Left hindlimb (tissue), 1 donor: Measurements from ENCODE around the gene ZNF784.
"Not testable (repeated sequence)": the region's sequence is repeated elsewhere in the genome, so short reads cannot be mapped to it uniquely, and the experiment has no call there.

Experiments
- DNase-seq: peaks from one replicate; pipeline ENCODE4 v3.0.0-alpha.2; 2018

ZNF784 gene

GRCh38 chr19:55599842-55600661 is 24.3 kb downstream of the ZNF784 start, which contains the start of gene ZNF524:
TSS of gene ZNF524 (plus strand) at chr19:55600288. CDS start at chr19:55602113, 1,825 bp downstream.
- peak; percentile 94 for DNase-seq

DNA sequence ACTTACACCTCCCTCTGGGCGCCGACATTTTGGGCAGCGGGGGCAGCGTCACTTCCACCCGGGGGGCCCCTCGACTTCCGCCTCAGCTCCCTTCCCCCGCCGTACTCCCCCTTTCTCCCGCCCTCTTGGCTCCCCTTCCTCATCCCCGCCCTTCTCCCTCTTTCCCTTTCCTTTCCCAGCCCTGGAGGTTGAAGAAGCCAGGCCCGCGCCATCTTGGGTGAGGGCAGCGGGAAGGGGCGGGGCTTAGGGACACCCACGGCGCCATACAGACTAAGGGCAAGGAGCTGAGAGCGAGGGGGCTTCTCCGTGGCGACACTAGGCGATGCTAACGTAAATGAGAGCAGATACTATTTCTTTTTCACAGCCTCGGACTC is 24.9 kb downstream of the ZNF784 start, which contains the start of gene FIZ1:
Gene FIZ1 (minus strand): TSS at position 50 of the 374 bp plus-strand sequence. CDS start 1,652 bp downstream, outside the sequence.
- DNase-seq: peak; percentile 100

- peak; percentile 96 for DNase-seq
These were observed 25.5 kb downstream of the ZNF784 start for GRCh38 chr19:55598719-55599467.

GRCh38 chr19:55598034-55598433 is 26.3 kb downstream of the ZNF784 start:
- no peak for DNase-seq

DNA sequence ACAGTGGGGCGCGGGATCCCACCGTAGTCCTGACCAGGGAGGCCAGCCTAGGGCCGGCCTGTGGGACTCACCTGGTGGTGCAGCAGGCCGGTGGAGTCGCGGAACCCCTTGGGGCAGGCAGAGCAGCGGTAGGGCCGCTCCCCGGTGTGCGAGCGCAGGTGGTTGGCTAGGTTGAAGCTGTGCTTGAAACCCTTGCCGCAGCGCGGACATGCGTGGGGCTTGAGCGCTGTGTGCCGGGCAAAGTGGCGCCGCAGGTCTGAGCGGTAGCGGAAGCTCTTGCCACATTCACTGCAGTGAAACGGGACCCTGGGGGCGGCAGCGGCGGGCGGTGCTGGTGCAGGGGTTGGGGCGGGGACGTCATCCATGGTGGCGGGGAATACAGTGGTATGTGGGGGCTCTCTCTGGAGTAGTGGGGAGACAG is 26.9 kb downstream of the ZNF784 start:
- no peak for DNase-seq

- DNase-seq: no peak
These were observed 28.1 kb downstream of the ZNF784 start for GRCh38 chr19:55596304-55596703.

- no peak for DNase-seq
These were observed 29.3 kb downstream of the ZNF784 start for GRCh38 chr19:55594996-55595545.

GRCh38 chr19:55593096-55593772 is 31.1 kb downstream of the ZNF784 start:
- DNase-seq: peak; percentile 30

GRCh38 chr19:55592391-55593090 is 31.8 kb downstream of the ZNF784 start:
- no peak for DNase-seq

DNA sequence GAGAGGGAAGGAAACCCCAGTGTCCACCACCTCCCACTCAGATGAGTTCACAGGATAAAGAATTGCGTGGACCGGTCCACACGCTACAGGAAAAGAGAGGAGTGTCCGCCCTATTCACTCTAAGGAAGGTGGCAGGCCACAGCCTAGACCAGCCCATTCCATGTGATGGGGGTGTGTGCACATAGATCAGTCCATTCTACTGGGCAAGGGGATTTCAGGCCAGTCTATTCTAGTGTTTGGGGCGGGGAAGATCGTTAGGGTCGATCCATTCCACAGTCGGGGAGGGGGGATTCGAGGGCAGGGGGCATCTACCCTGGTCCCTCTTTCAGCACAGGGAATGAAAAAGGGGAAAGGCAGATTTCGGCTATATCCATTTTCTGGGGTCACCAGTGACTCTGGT is 32.8 kb downstream of the ZNF784 start:
- no peak for DNase-seq

DNA sequence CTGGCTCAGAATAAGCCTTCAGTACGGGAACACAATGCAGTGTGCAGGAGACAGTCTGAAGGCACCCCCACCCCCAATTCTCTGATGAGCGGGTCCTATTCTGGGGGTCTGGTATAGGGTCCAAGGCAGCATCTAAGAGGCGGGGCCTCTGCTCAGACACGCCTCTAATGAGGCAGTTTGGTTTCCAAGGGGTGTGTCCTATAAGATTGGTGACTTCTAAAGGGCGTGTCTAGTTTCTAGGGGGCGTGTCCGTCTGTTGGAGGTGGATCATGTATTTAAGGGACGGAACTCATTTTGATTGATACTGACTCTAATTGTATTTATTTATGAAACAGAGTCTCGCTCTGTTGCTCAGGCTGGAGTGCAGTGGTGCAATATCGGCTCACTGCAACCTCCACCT is 33.7 kb downstream of the ZNF784 start:
- peak; percentile 21 for DNase-seq

GRCh38 chr19:55590109-55590508 is 34.3 kb downstream of the ZNF784 start:
- DNase-seq: peak; percentile 10

- peak; percentile 2 for DNase-seq
These were observed 35.6 kb downstream of the ZNF784 start for GRCh38 chr19:55588738-55589137.

GRCh38 chr19:55586976-55587668 is 37.2 kb downstream of the ZNF784 start:
- peak; percentile 95 for DNase-seq

- DNase-seq: peak; percentile 93
These were observed 38.6 kb downstream of the ZNF784 start for GRCh38 chr19:55585658-55586339.

GRCh38 chr19:55584871-55585270 is 39.5 kb downstream of the ZNF784 start:
- DNase-seq: peak; percentile 26

DNA sequence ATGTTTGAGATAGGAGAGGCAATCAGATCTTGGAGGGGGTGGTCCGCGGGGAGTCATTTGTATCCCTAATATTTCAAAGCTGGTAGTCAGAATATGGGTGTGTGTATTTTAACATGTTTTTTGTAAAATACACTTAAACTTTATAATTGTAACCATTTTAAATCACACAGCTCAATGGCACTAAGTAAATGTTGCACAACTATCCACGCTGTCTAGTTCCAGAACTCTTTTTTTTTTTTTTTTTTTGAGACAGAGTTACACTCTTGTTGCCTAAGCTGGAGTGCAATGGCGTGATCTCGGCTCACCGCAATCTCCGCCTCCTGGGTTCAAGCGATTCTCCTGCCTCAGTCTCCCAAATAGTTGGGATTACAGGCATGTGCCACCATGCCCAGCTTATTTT is 40.5 kb downstream of the ZNF784 start:
- DNase-seq: not testable (repeated sequence)

GRCh38 chr19:55582284-55582683 is 42.1 kb downstream of the ZNF784 start:
- not testable (repeated sequence) for DNase-seq

DNA sequence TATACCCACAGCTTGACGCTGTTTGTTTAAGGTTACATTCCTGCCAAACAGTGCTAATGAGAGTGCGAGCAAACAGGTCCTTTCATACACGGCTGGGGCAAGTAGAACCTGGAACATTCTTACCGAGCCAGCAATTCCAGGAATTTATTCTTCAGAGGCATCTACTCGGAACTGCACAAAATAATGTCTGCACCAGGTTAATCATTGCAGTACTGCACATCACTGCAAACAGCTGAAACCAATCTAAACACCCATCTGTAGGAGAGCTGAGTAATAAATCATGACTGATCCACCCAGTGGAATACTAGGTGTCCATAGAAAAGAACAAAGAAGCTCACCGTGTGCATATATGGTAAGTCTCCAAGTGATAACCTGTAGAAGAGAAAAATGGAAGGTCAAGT is 42.5 kb downstream of the ZNF784 start:
- DNase-seq: no peak

DNA sequence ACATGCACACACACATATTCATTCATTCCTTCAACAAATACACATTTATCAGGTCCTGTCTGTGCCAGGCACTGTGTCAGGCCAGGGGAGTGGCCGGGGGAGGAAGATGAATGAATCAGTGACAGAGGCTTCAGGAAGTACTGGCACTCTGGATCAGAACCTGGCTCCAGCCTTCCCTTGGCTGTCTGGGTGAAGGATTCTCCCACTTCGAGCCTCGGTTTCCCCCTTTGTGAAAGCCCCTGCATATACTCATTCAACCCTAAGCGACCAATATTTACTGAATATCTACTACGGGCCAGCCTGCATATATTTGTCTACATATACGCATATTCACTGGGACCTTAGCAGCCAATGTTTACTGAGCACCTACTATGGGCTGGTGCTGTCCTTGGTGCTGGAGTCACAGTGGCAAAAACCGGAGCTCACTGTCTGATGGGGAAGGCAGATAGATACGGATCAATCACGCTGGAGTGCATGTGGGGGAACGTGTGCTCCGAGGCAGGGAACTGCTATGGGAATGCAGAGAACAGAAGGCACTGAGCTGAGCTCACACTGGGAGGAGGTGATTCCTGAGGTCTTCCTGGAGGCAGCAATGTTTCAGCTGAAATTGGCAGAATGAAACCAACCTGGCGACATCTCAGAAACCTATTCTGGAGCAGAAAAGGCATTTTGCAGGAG is 43.1 kb downstream of the ZNF784 start:
- no peak for DNase-seq
